Thymus (tissue), 11 donors: ENCODE results near the gene MIEF2. TPM values are rescaled to one million over a fixed set of nuclear protein-coding genes. Genes with fewer than 3 reads are reported as not detected.

Experiments used
- DNase-seq, 9 donors: peaks; one replicate each; pipeline ENCODE4 v3.0.0-alpha.2; 2013; ENCODE audit warnings: low spot score in 9 of 9, low read depth in 6 of 9, missing footprints in 1 of 9
- H3K27ac ChIP-seq, 2 donors: one replicate each; pipeline ENCODE4 v1.5.1; 2013; ENCODE audit warnings: control low read depth in 1 of 2, low read depth in 1 of 2, low read length in 1 of 2, mild to moderate bottlenecking in 1 of 2, moderate library complexity in 1 of 2
- H3K27me3 ChIP-seq, 2 donors: one replicate each; pipeline ENCODE4 v1.5.1; 2013; ENCODE audit warnings: low read length in 1 of 2; ENCODE audit not compliant: control insufficient read depth in 2 of 2, insufficient read depth in 1 of 2
- H3K36me3 ChIP-seq, 2 donors: one replicate each; pipeline ENCODE4 v1.5.1; 2013; ENCODE audit warnings: low read length in 1 of 2, mild to moderate bottlenecking in 1 of 2, moderate library complexity in 1 of 2; ENCODE audit not compliant: control insufficient read depth in 2 of 2, insufficient read depth in 2 of 2
- H3K4me1 ChIP-seq, 2 donors: one replicate each; pipeline ENCODE4 v1.5.1; 2013; ENCODE audit warnings: low read length in 2 of 2; ENCODE audit not compliant: control insufficient read depth in 2 of 2, insufficient read depth in 2 of 2
- H3K4me3 ChIP-seq, 2 donors: one replicate each; pipeline ENCODE4 v1.5.1; 2013; ENCODE audit warnings: low read length in 2 of 2, control low read depth in 1 of 2, mild to moderate bottlenecking in 1 of 2
- H3K9me3 ChIP-seq, 2 donors: one replicate each; pipeline ENCODE4 v1.5.1; 2013; ENCODE audit warnings: low read length in 1 of 2, mild to moderate bottlenecking in 1 of 2; ENCODE audit not compliant: control insufficient read depth in 2 of 2, insufficient read depth in 1 of 2
- WGBS: extraction: QIAGEN DNeasy Blood & Tissue Kit; methylation state at CpG from one replicate; pipeline ENCODE4 v1.1.7; 2013; 5-methylcytosine and 5-hydroxymethylcytosine counted together
- polyA plus RNA-seq: library from polyadenylated mRNA; stranded (reverse); fragments of 200-250 nt; gene quantifications from one replicate; pipeline ENCODE4 v1.2.3, GENCODE V29; 2013
- total RNA-seq: library from RNA; stranded (reverse); fragments of 120-200 nt; gene quantifications from one replicate; pipeline ENCODE4 v1.2.4, GENCODE V29; 2013
- donor health status: healthy.

Gene MIEF2
- total and polyA plus RNA-seq, 2 donors = 5.4 to 8.5 TPM

DNA sequence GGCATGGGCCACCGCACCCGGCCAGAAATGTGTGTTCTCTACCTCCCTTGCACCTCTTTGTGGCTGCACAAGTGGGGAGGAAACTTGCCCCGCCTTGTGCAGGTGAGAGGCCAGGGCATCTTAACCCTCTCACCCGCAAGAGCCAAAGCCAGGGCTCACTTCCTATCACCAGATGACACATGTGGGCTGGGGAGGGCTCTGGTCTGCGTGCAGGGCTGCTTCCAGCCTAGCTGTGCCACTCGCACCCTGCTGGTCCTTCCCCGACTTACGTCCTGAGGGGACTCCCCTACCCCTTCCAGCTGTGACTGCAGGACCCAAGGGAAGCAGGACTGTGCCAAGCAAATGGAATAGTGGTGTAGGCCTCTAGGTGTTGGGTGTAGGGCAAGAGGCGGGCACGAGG lies 6.9 kb downstream of the MIEF2 start:
- DNase-seq = no peak
- Histone ChIP-seq H3K4me3 (no peak overlapping the region), H3K9me3 (no peaks in the 10 kb centered on the region), H3K4me1 (no peaks in the 10 kb centered on the region), H3K27ac (no peak overlapping the region), H3K36me3 (peaks cover 31 to 45% of the 10 kb centered on the region in 2 donors), H3K27me3 (no peaks in the 10 kb centered on the region)
- 92% methylated on average over 10 of the region's 10 CpGs for WGBS

DNA sequence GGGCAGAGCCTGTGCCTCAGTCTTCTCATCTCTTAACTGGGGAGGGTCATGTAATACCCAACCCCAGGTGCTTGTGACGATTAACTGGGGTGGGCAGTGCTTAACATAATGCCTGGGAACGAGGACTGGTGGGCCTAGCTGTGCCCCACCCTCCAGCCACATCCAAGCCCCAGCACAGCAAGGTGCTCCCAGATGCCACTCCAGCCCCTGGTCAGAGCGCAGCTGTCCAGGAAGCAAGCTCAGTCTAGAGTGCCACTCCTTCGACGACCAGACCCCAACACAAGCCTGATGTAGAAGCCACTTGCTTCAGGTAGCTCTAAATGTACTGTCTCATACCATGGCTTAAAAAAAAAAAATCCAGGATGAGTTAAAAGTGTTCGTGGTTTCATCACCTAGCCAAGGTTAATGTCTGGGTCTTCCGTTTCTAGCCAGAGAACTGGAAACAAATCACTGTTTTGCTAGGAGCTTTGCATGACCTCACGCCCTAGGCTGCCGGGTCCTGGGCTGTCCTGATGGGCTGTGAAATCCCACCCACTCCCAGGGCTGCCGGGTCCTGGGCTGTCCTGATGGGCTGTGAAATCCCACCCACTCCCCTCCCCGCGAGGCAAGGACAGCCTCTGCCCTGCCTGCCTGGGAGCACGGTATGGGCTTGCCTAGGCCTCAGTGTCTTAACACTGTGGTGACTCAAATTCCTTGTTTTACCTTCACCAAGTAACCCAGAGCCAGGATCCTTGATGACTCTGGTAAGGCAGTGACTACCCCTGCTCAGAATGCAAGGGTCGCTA lies 7.7 kb downstream of the MIEF2 start:
- 85% methylated on average over 14 of the region's 14 CpGs for WGBS
- Histone ChIP-seq H3K9me3 (no peaks in the 10 kb centered on the region), H3K4me1 (no peaks in the 10 kb centered on the region), H3K4me3 (no peak overlapping the region), H3K27me3 (no peaks in the 10 kb centered on the region), H3K36me3 (peaks cover 37 to 49% of the 10 kb centered on the region in 2 donors), H3K27ac (no peak overlapping the region)
- DNase-seq = no peak

DNA sequence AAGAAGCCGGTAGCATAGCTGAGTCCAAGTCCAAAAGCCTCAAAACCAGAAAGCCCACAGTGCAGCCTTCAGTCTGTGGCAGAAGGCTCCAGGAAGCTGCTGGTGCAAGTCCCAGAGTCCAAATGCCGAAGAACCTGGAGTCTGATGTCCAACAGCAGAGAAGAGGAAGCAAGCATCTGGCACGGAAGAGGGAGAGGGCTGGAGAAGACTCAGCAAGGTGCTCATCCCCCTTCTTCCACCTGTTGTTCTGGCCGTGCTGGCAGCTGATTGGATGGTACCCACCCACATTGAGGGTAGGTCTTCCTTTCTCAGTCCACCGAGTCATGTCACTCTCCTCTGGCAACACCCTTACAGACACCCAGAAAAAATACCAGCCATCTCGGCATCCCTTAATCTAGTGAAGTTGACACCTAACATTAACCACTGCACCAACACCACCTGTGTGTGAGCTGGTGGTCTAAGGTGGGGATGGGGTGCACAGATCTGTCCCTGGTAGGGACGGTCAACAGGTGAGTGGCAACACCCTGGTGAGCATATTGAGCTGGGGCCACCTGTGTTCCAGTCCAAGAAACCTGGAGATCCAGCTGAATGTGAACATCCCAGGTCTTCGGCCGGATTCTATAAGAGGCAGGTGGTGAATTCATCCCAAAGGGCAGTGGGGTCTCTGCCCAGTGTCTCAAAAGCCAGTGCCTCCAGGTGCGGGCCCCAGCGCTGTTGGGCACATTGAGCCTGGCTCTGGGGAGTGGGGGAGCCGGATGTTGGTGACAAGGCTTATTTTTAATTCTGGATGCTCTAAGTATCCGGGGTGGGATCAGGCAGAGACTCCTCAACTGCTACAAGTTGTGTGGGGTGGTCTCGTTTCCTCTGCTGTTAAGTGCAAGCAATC lies 9.8 kb downstream of the MIEF2 start:
- DNase-seq = no peak
- H3K27me3 ChIP-seq = no peaks in the 10 kb centered on the region
- H3K4me1 ChIP-seq = no peaks in the 10 kb centered on the region
- no peaks in the 10 kb centered on the region for H3K9me3 ChIP-seq
- H3K4me3 ChIP-seq = no peak overlapping the region
- H3K36me3 ChIP-seq = peaks cover 38 to 44% of the 10 kb centered on the region in 2 donors
- 96% methylated on average over 14 of the region's 14 CpGs for WGBS
- H3K27ac ChIP-seq = no peak overlapping the region

DNA sequence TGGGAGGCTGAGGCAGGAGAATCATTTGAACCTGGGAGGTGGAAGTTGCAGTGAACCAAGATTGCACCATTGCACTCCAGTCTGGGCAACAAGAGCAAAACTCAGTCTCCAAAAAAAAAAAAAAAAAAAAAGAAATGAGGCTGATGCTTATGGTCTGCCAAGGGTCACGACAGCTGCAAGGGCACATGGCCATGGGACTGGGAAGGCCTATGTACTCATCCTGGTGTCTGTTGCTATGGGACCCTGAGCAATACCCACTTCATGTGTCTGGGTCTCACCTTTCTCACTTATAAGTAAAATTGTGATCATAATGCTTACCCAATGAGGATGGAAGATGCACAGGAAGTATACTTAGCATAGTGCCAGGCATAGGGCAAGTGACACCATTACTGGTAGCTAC lies 16.6 kb downstream of the MIEF2 start:
- Histone ChIP-seq H3K27ac (no peak overlapping the region), H3K9me3 (peaks cover 0 to 3% of the 10 kb centered on the region in 2 donors), H3K4me1 (no peaks in the 10 kb centered on the region), H3K36me3 (peaks cover 78 to 79% of the 10 kb centered on the region in 2 donors), H3K4me3 (no peak overlapping the region), H3K27me3 (no peaks in the 10 kb centered on the region)
- 100% methylated on average over 1 of the region's 1 CpG for WGBS
- DNase-seq = no peak

DNA sequence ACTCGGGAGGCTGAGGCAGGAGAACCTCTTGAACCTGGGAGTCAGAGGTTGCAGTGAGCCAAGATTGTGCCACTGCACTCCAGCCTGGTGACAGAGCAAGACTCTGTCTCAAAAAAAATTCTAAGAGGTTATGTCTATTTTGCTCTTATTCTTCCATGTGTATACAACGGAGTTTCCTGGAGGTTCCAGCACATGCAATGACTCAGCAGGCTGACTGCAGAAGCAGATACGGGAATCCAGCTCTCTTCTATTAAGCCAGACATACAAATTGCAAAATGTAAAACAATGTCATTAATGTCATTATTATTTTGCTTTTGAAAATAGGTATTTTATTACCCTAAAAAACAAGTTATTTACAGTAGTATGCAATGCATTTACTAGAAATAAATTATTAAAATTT lies 18.4 kb downstream of the MIEF2 start:
- peaks cover 0 to 3% of the 10 kb centered on the region in 2 donors for H3K9me3 ChIP-seq
- H3K4me3 ChIP-seq = no peak overlapping the region
- H3K36me3 ChIP-seq = peaks cover 79 to 80% of the 10 kb centered on the region in 2 donors
- no peak for DNase-seq
- no peaks in the 10 kb centered on the region for H3K4me1 ChIP-seq
- WGBS = 97% methylated on average over 3 of the region's 3 CpGs
- H3K27ac ChIP-seq = no peak overlapping the region
- no peaks in the 10 kb centered on the region for H3K27me3 ChIP-seq

DNA sequence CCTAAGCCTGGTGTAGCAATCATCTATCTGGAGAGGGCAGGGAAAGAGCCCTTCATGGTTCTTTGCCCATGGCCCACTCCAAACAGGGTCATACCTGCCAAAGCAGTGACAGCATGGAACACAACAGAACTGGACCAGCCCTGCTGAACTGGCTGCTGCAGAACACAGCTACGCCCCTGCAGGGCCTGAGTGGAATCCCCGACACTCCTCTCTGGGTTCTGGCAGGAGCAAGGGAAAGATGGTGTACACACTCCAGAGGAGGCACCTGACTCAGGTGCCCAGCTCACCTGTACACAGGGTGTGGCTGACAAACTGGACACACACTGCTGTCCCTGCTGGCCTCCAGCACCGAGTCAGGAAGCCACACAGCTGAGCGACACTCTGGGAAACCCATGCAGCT lies 19.8 kb downstream of the MIEF2 start:
- WGBS = 97% methylated on average over 4 of the region's 4 CpGs
- H3K4me3 ChIP-seq = no peak overlapping the region
- peaks cover 0 to 3% of the 10 kb centered on the region in 2 donors for H3K9me3 ChIP-seq
- H3K27me3 ChIP-seq = no peaks in the 10 kb centered on the region
- H3K36me3 ChIP-seq = peaks cover 78 to 79% of the 10 kb centered on the region in 2 donors
- no peak overlapping the region for H3K27ac ChIP-seq
- no peaks in the 10 kb centered on the region for H3K4me1 ChIP-seq
- no peak for DNase-seq

DNA sequence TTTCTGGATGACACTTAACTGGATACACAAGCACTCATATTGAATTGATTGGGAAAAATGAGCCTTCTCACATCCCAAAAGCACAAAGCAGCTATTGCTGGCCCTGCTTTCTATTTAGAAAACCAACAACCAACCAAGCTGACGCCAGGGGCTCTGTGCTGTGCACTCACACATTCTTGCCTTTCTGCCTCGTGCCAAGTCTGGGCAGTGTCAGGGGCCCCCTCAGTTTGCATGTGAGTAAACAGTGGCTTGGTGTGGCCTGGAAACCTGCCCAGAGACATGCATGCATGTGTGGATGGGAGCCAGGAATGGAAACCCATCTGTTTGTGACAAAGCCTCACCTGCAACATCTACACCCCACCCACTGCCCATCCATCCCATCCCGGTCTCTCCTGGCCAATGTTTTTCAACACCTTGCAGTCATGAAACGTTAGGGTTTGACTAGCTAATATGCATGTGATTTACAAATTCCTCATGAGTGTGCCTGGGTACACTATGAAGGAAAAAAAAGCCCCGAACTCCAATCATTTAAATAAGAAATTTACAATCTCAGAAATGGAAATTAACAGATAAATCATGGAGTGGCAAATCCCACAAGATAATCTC lies 20.4 kb downstream of the MIEF2 start:
- Histone ChIP-seq H3K4me1 (no peaks in the 10 kb centered on the region), H3K9me3 (peaks cover 0 to 3% of the 10 kb centered on the region in 2 donors), H3K4me3 (no peak overlapping the region), H3K27me3 (no peaks in the 10 kb centered on the region), H3K36me3 (peaks cover 80 to 83% of the 10 kb centered on the region in 2 donors), H3K27ac (no peak overlapping the region)
- 92% methylated on average over 5 of the region's 5 CpGs for WGBS
- DNase-seq = no peak

DNA sequence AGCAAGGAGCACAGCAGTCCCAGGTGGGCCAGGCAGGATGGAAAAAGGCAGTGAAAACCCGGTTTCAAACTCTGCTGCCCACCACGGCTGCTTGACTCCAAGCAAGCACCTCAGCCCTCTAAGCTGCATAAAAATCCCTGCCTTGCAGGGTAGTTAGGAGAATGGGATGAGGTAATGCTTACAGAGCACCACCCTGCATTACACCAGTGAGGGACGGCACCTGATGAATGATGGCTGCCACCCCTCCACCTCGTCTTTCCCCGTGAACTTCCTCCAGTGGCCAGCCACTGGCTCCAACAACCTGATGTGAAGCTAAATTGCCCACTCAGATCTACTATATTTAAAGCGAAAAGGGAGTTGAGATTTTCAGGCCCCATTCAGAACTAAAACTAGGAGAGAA lies 21.3 kb downstream of the MIEF2 start:
- Histone ChIP-seq H3K36me3 (peaks cover 72 to 80% of the 10 kb centered on the region in 2 donors), H3K4me1 (no peaks in the 10 kb centered on the region), H3K9me3 (peaks cover 0 to 3% of the 10 kb centered on the region in 2 donors), H3K27ac (no peak overlapping the region), H3K27me3 (no peaks in the 10 kb centered on the region), H3K4me3 (no peak overlapping the region)
- no peak for DNase-seq
- 98% methylated on average over 6 of the region's 6 CpGs for WGBS

DNA sequence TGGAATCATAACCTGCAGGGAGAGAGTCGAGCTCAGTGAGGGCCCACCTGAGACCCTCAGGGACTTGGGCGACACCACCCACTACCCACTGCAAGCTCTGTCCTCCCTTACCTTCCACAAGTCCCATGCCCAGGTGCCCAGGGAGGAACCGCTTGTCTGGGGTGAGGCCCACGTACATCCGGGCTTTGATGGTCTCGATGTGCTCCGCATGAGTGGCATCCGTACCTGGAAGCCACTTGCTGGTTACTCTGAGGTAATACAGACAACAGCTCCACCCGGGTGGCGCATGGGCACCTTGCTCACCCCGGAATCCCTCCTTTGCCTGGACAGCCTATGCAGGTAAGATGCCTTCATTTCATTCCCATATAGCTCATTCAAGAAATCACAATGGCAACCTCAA lies 24.8 kb downstream of the MIEF2 start:
- Histone ChIP-seq H3K9me3 (peaks cover 0 to 2% of the 10 kb centered on the region in 2 donors), H3K4me3 (no peak overlapping the region), H3K4me1 (no peaks in the 10 kb centered on the region), H3K36me3 (peaks cover 78 to 81% of the 10 kb centered on the region in 2 donors), H3K27me3 (no peaks in the 10 kb centered on the region), H3K27ac (no peak overlapping the region)
- WGBS = 99% methylated on average over 11 of the region's 11 CpGs
- DNase-seq = no peak
